GM21526 (cell line): Measurements from ENCODE around the gene AFDN.

ENCODE experiments used
- ATAC-seq: cut with Tn5 transposase; IDR thresholded peaks from one replicate; pipeline ENCODE4 v1.9.1; 2021; ENCODE audit warnings: moderate library complexity; ENCODE audit not compliant: unreplicated experiment, low FRiP score

Gene AFDN

DNA sequence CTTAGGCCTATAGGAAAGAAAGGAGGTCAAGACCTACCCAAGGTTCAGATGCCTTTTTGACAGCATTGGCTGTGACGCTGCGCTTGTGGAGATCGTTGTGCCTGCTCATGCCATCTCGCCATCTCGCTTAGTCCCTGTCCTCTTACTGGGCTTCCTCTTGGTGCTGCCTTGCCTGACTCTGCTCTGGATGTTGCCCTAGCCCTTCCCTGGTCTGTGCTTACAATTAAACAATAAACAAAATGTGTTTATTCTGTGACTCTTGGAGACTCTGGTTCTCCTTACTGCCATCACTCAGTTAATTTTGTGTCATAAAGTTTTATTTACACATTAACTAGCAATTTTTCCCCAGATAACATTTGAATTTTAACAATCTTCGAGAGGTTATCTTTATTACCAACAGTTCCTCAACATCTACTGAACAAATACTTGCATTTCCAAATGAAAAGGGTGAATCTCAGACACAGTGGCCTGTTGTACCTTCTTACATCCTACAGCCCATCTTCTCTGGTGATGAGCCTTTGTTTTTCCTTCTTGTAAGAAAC lies 11.6 kb downstream of the AFDN start:
- ATAC-seq, result no peak

DNA sequence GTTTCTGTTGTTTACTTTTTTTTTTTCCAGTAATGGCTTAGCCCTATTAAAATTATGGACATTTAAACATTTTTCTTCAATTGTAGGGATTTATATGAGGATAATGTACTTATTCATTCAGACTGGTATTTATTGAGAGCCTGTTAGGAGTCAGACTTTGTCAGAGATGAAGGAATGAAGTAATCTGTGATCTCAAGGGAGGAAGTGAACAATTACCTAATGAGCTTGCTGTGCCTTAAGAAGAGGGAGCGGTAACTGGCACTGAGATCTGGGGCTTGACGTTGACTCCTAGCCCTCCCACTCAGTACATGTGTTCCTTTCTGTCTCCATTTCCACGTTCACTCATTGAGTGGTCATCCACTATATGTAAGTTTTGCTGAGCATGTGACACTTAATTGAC lies 12.6 kb downstream of the AFDN start:
- ATAC-seq, result no peak

- ATAC-seq, result no peak
Observed at GRCh38 chr6:167839755-167840154, 13.0 kb downstream of the AFDN start.

DNA sequence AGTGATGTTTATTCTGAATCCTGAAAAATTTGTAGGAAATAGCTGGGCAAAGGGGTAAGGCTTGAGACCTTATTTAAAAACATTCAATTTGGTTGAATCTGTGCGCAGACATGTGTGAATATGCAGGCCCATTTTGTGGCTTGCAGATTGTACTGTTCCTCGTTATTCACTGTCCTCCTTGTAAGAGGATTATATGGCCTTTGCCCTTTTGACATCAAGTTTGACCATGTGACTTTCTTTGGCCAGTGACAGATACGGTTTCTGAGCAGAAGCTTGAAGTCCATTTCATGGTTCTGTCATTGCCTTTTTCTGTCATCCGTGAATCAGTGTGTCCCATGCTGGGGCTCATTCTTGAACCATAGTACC lies 13.4 kb downstream of the AFDN start:
- ATAC-seq, result no peak

DNA sequence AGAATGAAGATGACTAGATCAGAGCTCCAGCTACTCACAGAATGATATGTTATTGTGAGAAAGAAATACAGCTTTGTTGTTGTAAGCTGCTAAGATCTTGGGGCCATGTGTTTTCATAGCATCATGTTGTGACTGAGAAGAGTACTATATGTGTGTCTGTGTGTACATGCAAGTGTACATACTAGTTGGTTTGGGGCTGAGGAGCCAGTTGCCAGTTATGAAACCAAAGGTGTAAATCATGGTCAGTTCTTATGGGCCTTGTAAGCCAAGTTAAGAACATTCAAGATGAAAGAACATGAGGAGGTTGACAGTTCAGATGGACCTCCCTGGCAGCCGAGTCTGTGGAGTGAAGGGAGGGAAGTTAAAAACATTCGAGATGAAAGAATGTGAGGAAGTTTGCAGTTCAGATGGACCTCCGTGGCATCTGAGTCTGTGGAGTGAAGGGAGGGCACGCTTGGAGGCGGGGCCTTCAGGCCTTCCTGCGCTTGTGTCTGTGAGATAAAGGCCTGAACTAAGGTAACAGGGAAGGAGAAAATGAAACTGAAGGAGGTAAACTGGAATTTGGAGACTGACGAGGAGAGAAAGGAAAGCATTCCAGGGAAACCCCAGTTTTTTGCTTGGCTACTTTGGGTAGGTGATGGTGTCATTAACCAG lies 13.9 kb downstream of the AFDN start:
- no peak for ATAC-seq

- ATAC-seq, result no peak
Observed at GRCh38 chr6:167841981-167842380, 15.3 kb downstream of the AFDN start.

DNA sequence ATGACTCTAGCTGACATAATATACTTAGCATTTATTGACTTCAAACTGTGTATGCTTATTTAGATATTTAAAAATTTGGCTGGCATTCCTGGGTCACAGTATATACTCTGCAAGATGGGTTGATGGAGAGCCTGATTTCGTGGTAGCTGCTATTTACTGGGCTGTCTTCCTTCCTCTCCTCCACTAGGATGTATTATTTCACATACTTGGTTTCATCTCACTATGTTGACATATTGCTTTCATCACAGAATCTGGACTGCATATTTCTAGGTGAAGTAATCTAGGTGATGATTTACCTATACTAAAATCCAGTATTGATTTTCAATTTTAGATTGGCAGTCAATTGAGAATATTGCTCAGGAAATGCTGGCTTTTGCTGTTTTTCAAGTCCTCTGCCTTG lies 15.7 kb downstream of the AFDN start:
- ATAC-seq, result no peak

DNA sequence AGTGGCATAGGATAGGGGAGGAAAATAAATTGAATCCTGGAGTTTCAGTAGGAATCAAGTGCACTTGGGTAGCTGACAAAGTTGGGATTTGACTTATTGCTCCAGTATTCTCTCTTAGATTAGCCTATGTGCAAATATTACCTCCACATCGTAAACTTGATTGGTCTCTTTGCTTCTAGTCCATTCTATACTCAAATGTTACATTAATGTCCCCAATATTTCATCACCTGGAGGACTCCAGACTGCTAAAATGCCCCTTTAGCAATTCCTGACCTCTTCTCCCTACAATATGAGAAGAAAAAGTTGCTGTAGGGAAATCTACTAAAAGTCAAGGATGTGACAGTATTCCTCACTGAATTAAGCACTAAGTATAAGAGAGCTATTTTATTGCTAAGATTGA lies 16.3 kb downstream of the AFDN start:
- ATAC-seq, result no peak

DNA sequence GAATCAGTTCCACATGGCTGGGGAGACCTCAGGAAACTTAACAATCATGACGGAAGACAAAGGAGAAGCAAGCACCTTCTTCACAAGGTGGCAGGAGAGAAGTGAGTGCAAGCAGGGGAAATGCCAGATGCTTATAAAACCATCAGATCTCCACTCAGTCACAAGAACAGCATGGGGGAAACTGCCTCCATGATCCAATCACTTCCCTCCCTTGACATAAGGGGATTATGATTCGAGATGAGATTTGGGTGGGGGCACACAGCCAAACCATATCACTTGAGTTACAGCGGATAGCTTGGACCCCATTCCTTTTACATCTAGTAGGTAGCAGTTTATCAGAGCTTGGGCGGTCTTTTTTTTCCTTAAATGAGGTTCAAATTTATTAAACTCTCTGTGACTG lies 19.1 kb downstream of the AFDN start:
- ATAC-seq, result no peak

- ATAC-seq, result no peak
Observed at GRCh38 chr6:167846997-167847606, 20.4 kb downstream of the AFDN start.

GRCh38 chr6:167847936-167848335 lies 21.2 kb downstream of the AFDN start:
- ATAC-seq, result no peak

DNA sequence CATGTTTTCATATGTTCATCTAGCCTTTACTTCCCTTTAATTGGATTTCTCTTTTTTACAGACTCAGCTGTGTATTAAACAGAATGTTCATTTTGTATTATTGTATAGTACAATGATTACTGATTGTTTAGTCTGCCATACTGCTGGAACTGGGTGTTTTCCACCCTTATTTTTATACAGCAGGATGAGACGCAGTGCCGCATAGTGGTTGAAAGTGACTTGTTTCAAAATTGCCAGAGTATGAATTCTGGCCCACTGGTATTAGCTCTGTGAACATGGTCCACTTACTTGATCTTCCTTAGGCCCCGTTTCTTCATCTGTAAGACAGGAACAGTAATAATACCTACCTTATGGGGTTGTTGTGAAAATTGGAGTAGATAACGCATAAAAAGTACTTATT lies 22.1 kb downstream of the AFDN start:
- ATAC-seq, result no peak

- ATAC-seq, result no peak
Observed at GRCh38 chr6:167849846-167850459, 23.2 kb downstream of the AFDN start.

DNA sequence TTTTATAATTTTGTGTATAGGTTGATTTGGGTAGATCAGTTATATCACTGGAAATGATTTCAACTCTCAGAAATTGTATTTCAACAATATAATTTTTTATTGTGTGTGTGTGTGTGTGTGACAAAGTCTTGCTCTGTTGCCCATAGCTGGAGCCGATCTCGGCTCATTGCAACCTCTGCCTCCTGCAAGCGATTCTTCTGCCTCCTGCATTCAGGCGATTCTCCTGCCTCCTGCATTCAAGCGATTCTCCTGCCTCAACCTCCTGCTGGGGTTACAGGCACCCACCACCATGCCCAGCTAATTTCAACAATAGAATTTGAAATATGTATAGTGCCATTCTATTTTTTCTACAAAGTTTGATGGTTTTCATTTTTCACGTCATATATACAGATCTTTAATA lies 24.1 kb downstream of the AFDN start:
- ATAC-seq, result no peak

- ATAC-seq, result no peak
Observed at GRCh38 chr6:167851370-167851952, 24.8 kb downstream of the AFDN start.

GRCh38 chr6:167855825-167856425 lies 29.2 kb downstream of the AFDN start:
- no peak for ATAC-seq

DNA sequence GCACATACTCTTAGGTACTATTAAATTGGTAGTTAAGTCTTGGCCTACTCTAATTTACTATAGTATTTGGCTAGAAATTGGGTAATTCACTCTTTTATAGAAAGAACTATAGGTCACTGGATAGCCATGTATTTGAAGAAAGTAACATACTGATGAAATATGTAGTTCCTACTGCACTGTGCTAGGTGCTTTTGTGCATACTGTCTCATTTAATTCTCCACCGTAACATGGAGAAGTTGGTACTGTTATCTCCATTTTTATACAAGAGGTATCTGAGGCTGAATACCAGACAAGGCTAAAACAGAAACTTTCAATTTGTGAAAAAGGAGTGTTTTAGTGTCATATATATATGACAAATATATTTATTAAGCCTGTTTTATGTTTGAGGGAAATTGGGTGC lies 29.8 kb downstream of the AFDN start:
- no peak for ATAC-seq

DNA sequence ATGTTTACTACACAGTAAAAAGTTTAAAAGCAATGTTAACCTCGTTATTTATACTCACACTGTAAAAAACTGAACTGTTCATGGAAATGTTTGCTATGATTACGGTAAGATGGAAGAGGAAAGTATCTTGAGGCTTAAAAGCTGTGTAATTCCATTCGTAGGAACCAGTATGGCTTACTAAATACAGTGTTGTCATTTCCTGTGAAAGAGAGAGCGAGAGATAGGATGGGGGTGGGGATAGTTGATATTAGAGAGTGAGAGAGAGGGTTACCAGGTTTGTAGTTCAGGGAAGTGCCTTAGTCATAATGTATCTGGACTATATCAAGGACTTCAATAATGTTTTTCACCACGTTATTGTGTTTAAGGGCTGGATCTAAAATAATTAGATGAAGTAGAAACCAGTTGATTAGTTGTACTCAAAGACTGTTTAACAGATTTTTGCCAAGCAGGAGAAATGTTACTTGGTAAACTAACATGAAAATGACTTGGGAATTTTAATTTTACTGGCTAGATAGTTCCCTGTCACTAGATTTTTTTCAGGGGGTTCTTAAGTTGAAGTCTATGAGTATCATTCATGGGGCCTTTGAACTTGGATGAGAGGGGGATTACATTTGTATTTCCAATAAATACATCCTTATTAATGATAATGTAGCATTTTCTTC lies 30.4 kb downstream of the AFDN start:
- no peak for ATAC-seq

- ATAC-seq, result no peak
Observed at GRCh38 chr6:167858086-167858591, 31.4 kb downstream of the AFDN start.

DNA sequence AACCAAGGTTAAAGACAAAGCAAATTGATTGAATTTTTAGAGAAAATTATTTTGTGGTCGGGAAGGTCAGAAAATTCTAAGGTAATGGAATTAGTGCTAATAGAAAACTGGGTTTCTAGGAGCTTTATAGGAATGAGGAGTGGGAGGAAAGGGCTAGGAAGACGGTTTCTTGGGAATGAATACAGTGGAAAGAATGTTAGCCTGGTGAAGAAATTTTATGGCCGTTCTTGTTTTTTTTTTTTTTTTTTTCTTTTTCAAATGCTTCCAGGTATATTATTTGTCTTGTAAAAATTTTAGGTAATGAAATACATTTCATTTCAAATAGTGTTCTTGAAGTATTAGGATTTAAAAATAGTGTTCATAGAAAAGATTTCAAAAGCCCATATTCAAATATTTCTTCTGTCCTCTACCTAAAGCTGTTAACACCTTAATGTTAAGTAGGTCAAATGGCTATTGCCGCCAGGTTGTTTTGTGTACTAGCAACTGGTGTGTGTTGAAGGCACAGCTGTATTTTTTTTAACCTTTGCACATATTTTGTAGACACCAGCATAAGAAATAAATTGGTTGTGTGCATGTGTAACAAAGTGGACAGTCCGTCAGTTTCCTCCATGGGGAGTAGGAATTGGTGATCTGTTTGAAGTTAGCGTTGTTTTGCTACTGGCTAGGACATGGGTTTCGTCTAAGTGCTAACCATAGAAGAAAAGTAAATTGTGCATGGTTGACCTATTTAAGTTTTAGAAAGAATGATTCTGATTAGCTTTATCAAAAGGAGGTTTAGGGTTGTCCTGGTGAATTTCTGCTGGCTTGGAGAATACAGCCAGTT lies 32.3 kb downstream of the AFDN start:
- ATAC-seq, result no peak
